Measurements from ENCODE around the gene PCDHGA4.
"Not testable (repeated sequence)": the region's sequence is repeated elsewhere in the genome, so short reads cannot be mapped to it uniquely, and the experiment has no call there.

The PCDHGA4 gene

DNA sequence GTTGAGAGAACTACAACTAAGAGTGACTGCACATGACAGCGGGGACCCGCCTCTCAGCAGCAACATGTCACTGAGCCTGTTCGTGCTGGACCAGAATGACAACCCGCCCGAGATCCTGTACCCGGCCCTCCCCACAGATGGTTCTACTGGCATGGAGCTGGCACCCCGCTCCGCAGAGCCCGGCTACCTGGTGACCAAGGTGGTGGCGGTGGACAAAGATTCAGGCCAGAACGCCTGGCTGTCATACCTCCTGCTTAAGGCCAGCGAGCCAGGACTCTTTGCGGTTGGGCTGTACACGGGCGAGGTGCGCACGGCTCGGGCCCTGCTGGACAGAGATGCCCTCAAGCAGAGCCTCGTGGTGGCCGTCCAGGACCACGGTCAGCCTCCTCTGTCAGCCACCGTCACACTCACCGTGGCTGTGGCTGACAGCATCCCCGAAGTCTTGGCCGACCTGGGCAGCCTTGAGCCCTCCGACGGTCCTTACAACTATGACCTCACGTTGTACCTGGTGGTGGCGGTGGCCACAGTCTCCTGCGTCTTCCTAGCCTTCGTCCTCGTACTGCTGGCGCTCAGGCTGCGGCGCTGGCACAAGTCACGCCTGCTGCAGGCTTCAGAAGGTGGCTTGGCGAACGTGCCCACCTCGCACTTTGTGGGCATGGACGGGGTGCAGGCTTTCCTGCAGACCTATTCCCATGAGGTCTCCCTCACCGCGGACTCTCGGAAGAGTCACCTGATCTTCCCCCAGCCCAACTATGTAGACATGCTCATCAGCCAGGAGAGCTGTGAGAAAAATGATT, 29.8 kb downstream of the PCDHGA4 start:
- no peak for DNase-seq (ENCODE audit: low read depth in 2 of 2)

- not testable (repeated sequence) for DNase-seq (ENCODE audit: low read depth in 2 of 2)
Observed at GRCh38 chr5:141387557-141388311, 32.9 kb downstream of the PCDHGA4 start, which contains the start of gene PCDHGB4. TSS of gene PCDHGB4 (plus strand) at chr5:141387698. CDS start at chr5:141387885, 187 bp downstream.

DNA sequence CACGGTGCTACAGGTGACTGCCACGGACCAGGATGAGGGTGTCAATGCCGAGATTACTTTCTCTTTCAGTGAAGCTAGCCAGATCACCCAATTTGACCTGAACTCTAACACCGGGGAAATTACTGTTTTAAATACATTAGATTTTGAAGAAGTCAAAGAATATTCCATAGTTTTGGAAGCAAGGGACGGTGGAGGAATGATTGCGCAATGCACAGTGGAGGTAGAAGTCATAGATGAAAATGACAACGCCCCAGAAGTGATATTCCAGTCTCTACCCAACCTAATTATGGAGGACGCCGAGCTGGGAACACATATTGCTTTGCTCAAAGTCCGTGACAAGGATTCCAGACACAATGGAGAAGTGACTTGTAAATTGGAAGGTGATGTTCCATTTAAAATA, 33.8 kb downstream of the PCDHGA4 start:
- no peak for DNase-seq (ENCODE audit: low read depth in 2 of 2)

DNA sequence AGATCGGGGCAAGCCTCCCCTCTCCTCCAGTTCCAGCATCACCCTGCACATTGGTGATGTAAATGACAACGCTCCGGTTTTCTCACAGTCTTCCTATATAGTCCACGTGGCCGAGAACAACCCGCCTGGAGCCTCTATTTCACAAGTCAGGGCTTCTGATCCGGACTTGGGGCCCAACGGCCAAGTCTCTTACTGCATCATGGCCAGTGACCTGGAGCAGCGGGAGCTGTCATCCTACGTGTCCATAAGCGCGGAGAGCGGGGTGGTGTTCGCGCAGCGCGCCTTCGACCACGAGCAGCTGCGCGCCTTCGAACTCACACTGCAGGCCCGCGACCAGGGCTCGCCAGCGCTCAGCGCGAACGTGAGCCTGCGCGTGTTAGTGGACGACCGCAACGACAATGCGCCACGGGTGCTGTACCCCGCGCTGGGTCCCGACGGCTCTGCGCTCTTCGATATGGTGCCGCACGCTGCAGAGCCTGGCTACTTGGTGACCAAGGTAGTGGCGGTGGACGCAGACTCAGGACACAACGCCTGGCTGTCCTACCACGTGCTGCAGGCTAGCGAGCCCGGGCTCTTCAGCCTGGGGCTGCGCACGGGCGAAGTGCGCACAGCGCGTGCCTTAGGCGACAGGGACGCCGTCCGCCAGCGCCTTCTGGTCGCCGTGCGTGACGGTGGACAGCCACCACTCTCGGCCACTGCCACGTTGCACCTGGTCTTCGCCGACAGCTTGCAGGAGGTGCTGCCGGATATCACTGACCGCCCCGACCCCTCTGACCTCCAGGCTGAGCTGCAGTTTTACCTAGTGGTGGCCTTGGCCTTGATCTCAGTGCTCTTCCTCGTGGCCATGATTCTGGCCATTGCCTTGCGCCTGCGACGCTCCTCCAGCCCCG, 34.6 kb downstream of the PCDHGA4 start:
- no peak for DNase-seq (ENCODE audit: low read depth in 2 of 2)

DNA sequence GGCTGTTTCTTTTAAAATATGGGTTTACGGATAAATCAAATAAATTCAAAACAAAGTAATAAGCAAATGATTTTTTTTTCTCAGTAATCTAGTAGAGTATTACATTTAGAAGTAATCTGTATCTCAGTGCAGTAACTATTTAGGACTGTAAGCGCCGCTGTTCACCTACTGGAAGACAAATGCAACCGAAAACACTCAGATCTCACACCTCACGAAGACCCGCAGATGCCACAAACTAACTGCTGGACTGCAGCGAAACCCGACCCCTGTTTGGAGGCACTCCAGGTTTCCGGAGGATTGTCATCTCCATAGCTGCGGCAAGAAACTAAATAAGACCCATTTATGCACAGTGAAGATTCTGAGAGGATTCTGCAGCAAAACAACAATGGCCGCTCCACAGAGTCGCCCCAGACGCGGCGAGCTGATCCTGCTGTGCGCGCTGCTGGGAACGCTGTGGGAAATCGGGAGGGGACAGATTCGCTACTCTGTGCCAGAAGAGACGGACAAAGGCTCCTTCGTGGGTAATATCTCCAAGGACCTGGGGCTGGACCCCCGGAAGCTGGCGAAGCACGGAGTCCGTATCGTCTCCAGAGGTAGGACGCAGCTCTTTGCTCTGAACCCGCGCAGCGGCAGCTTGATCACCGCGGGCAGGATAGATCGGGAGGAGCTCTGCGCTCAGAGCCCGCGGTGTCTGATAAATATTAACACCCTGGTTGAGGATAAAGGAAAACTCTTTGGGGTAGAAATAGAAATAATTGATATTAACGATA, 37.8 kb downstream of the PCDHGA4 start, which contains the start of gene PCDHGA8:
PCDHGA8 (plus strand) TSS at position 205 of the 770 bp plus-strand sequence; CDS start at position 386, 181 bp downstream.
- DNase-seq (ENCODE audit: low read depth in 2 of 2), result no peak

- no peak for DNase-seq (ENCODE audit: low read depth in 2 of 2)
Observed at GRCh38 chr5:141393267-141393666, 38.4 kb downstream of the PCDHGA4 start.

DNA sequence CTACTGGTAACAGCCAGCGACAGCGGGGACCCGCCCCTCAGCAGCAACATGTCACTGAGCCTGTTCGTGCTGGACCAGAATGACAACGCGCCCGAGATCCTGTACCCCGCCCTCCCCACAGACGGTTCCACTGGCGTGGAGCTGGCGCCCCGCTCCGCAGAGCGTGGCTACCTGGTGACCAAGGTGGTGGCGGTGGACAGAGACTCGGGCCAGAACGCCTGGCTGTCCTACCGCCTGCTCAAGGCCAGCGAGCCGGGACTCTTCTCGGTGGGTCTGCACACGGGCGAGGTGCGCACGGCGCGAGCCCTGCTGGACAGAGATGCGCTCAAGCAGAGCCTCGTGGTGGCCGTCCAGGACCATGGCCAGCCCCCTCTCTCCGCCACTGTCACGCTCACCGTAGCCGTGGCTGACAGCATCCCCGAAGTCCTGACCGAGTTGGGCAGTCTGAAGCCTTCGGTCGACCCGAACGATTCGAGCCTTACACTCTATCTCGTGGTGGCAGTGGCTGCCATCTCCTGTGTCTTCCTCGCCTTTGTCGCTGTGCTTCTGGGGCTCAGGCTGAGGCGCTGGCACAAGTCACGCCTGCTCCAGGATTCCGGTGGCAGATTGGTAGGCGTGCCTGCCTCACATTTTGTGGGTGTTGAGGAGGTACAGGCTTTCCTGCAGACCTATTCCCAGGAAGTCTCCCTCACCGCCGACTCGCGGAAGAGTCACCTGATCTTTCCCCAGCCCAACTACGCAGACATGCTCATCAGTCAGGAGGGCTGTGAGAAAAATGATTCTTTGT, 39.8 kb downstream of the PCDHGA4 start:
- DNase-seq (ENCODE audit: low read depth in 2 of 2), result not testable (repeated sequence)

DNA sequence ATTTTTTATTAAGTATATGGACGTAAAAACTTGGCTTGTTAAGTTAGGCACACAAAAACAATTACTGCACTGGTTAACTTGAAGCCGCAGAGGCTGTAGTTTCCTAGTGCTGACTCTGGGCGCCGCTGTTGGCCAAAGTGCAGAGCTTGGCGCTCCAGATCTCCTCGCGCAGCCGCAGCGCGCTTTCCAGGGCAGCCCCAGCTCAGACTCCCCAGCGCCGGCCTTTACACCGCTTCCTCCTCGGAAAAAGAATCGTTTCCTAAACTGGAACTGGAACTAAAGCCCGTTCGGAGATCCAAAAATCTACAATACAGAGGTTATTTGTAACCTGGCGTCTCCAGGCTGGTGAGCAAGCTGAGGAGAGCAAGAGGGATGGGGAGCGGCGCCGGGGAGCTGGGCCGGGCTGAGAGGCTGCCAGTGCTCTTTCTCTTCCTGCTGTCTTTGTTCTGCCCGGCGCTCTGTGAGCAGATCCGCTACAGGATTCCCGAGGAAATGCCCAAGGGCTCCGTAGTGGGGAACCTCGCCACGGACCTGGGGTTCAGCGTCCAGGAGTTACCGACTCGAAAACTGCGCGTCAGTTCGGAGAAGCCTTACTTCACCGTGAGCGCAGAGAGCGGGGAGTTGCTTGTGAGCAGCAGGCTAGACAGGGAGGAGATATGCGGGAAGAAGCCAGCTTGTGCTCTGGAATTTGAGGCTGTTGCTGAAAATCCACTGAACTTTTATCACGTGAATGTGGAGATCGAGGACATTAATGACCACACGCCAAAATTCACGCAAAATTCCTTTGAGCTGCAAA, 43.1 kb downstream of the PCDHGA4 start, which contains the start of gene PCDHGB5:
PCDHGB5 (plus strand) TSS at position 192 of the 796 bp plus-strand sequence; CDS start at position 373, 181 bp downstream.
- DNase-seq (ENCODE audit: low read depth in 2 of 2), result not testable (repeated sequence)

- no peak for DNase-seq (ENCODE audit: low read depth in 2 of 2)
Observed at GRCh38 chr5:141398608-141399007, 43.8 kb downstream of the PCDHGA4 start.

- DNase-seq (ENCODE audit: low read depth in 2 of 2), result no peak
Observed at GRCh38 chr5:141399555-141400258, 44.9 kb downstream of the PCDHGA4 start.

GRCh38 chr5:141402553-141403243, 47.9 kb downstream of the PCDHGA4 start, which contains the start of gene PCDHGA9:
TSS of gene PCDHGA9 (plus strand) at chr5:141402778. CDS start at chr5:141402953, 175 bp downstream.
- no peak for DNase-seq (ENCODE audit: low read depth in 2 of 2)

GRCh38 chr5:141403387-141403786, 48.6 kb downstream of the PCDHGA4 start:
- DNase-seq (ENCODE audit: low read depth in 2 of 2), result no peak

All from fibroblast of skin of left biceps (primary cell).